ENCODE results near the gene DNAI4.

The DNAI4 gene

DNA sequence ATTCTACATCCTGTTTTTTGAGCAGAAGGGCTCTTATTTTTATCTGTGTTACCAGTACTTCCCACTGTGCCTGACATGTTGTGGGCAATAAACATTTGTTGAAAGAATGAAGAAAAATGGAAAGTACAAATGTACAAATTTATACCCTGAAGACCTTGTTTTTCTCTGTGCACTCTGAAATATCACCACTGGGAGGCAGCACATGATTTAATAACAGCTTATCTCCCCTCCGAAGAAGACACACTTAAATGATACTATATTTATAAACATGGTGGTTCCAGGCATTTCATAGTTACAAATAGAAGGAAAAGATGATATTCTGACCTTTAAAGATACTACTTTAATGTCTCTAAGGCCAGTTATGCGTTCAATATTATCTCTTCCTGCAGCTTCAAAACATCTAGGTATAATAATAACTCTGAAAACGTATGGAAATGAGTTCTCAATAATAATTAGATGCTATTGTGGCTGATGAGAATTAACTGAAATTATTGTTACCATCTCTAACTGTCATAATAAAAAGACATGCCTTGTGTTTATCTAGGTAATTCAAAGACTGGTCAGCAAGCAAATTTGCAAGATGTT lies 159.6 kb downstream of the DNAI4 start:
- DNase-seq, result no peak

Measured in GOT3 (cell line).